ENCODE results near the gene CYP4A11. TPM values are rescaled to one million over a fixed set of nuclear protein-coding genes. Genes with fewer than 3 reads are reported as not detected.
"Not testable (repeated sequence)": the region's sequence is repeated elsewhere in the genome, so short reads cannot be mapped to it uniquely, and the experiment has no call there.

The CYP4A11 gene
- not detected for total RNA-seq

GRCh38 chr1:46941135-46941694, at the start of gene CYP4A11:
CYP4A11 (minus strand) TSS chr1:46941476; CDS start chr1:46941433, 43 bp downstream.
- DNase-seq, result no peak
- H3K27me3 Mint-ChIP-seq (ENCODE audit: low read depth), result peaks cover 2% of the 10 kb centered on the region
- H3K4me3 Mint-ChIP-seq, result no peak within 1 kb of the TSS
- no peaks in the 10 kb centered on the region for H3K9me3 Mint-ChIP-seq
- H3K4me1 Mint-ChIP-seq (ENCODE audit: low read depth), result no peaks in the 10 kb centered on the region
- CTCF ChIA-PET, result no interaction called here
- H3K27ac Mint-ChIP-seq, result no peak within 1 kb of the TSS
- intact Hi-C loops (cut with micrococcal nuclease), result no loop called here
- no peaks in the 10 kb centered on the region for H3K36me3 Mint-ChIP-seq (ENCODE audit: low read depth)

- H3K4me3 Mint-ChIP-seq; DNase-seq; H3K27me3 Mint-ChIP-seq (ENCODE audit: low read depth); H3K27ac Mint-ChIP-seq; H3K4me1 Mint-ChIP-seq (ENCODE audit: low read depth); H3K36me3 Mint-ChIP-seq (ENCODE audit: low read depth); H3K9me3 Mint-ChIP-seq; intact Hi-C loops (cut with micrococcal nuclease): not testable (repeated sequence)
- CTCF ChIA-PET, result interaction anchor here (0.9 to 1.1 kb wide), 2 partner anchors 19 to 32 kb away, joined by 3 read pairs; no protein-coding TSS in a partner anchor
Measured at GRCh38 chr1:46990541-46990940, 49.3 kb upstream of the CYP4A11 start.

GRCh38 chr1:46983830-46984586, 42.7 kb upstream of the CYP4A11 start:
- Mint-ChIP-seq H3K9me3 (peaks cover 10% of the 10 kb centered on the region), H3K27me3 (ENCODE audit: low read depth) (peaks cover 29% of the 10 kb centered on the region), H3K4me1 (ENCODE audit: low read depth) (no peaks in the 10 kb centered on the region), H3K4me3 (no peak overlapping the region), H3K36me3 (ENCODE audit: low read depth) (no peaks in the 10 kb centered on the region), H3K27ac (no peak overlapping the region)
- intact Hi-C loops (cut with micrococcal nuclease), result no loop called here
- CTCF ChIA-PET, result no interaction called here
- no peak for DNase-seq

- Mint-ChIP-seq H3K27me3 (ENCODE audit: low read depth) (peaks cover 34% of the 10 kb centered on the region), H3K4me1 (ENCODE audit: low read depth) (no peaks in the 10 kb centered on the region), H3K9me3 (peaks cover 10% of the 10 kb centered on the region), H3K4me3 (no peak overlapping the region), H3K27ac (no peak overlapping the region), H3K36me3 (ENCODE audit: low read depth) (no peaks in the 10 kb centered on the region)
- intact Hi-C loops (cut with micrococcal nuclease), result no loop called here
- CTCF ChIA-PET, result no interaction called here
- no peak for DNase-seq
Measured at GRCh38 chr1:46983166-46983829, 42.0 kb upstream of the CYP4A11 start.

- H3K36me3 Mint-ChIP-seq (ENCODE audit: low read depth), result no peaks in the 10 kb centered on the region
- no peaks in the 10 kb centered on the region for H3K4me1 Mint-ChIP-seq (ENCODE audit: low read depth)
- no peak overlapping the region for H3K4me3 Mint-ChIP-seq
- CTCF ChIA-PET, result no interaction called here
- no peak overlapping the region for H3K27ac Mint-ChIP-seq
- intact Hi-C loops (cut with micrococcal nuclease), result no loop called here
- H3K27me3 Mint-ChIP-seq (ENCODE audit: low read depth), result peaks cover 25% of the 10 kb centered on the region
- no peak for DNase-seq
- H3K9me3 Mint-ChIP-seq, result peaks cover 3% of the 10 kb centered on the region
Measured at GRCh38 chr1:46969014-46969619, 27.8 kb upstream of the CYP4A11 start.

GRCh38 chr1:46962272-46962671, 21.0 kb upstream of the CYP4A11 start:
- intact Hi-C loops (cut with micrococcal nuclease), result not testable (repeated sequence)

GRCh38 chr1:46961066-46961758, 19.9 kb upstream of the CYP4A11 start:
- intact Hi-C loops (cut with micrococcal nuclease), result no loop called here
- Mint-ChIP-seq H3K4me3 (no peak overlapping the region), H3K4me1 (ENCODE audit: low read depth) (no peaks in the 10 kb centered on the region), H3K27ac (no peak overlapping the region), H3K27me3 (ENCODE audit: low read depth) (peaks cover 7% of the 10 kb centered on the region), H3K36me3 (ENCODE audit: low read depth) (no peaks in the 10 kb centered on the region), H3K9me3 (peaks cover 4% of the 10 kb centered on the region)
- CTCF ChIA-PET, result no interaction called here
- no peak for DNase-seq

More at GRCh38 chr1:46962272-46962671, 21.0 kb upstream of the CYP4A11 start:
- H3K4me1 Mint-ChIP-seq (ENCODE audit: low read depth); H3K27me3 Mint-ChIP-seq (ENCODE audit: low read depth); H3K36me3 Mint-ChIP-seq (ENCODE audit: low read depth); H3K9me3 Mint-ChIP-seq; H3K27ac Mint-ChIP-seq; H3K4me3 Mint-ChIP-seq; CTCF ChIA-PET; DNase-seq: not testable (repeated sequence)

- peaks cover 6% of the 10 kb centered on the region for H3K27me3 Mint-ChIP-seq (ENCODE audit: low read depth)
- H3K4me3 Mint-ChIP-seq, result no peak overlapping the region
- intact Hi-C loops (cut with micrococcal nuclease), result no loop called here
- no peak for DNase-seq
- H3K36me3 Mint-ChIP-seq (ENCODE audit: low read depth), result no peaks in the 10 kb centered on the region
- peaks cover 4% of the 10 kb centered on the region for H3K9me3 Mint-ChIP-seq
- no peaks in the 10 kb centered on the region for H3K4me1 Mint-ChIP-seq (ENCODE audit: low read depth)
- H3K27ac Mint-ChIP-seq, result no peak overlapping the region
- CTCF ChIA-PET, result no interaction called here
Measured at GRCh38 chr1:46960250-46960649, 19.0 kb upstream of the CYP4A11 start.

GRCh38 chr1:46955116-46955515, 13.8 kb upstream of the CYP4A11 start:
- H3K36me3 Mint-ChIP-seq (ENCODE audit: low read depth); DNase-seq; CTCF ChIA-PET; intact Hi-C loops (cut with micrococcal nuclease); H3K9me3 Mint-ChIP-seq; H3K27ac Mint-ChIP-seq; H3K4me3 Mint-ChIP-seq; H3K4me1 Mint-ChIP-seq (ENCODE audit: low read depth): not testable (repeated sequence)
- H3K27me3 Mint-ChIP-seq (ENCODE audit: low read depth), result peaks cover 13% of the 10 kb centered on the region

- H3K4me1 Mint-ChIP-seq (ENCODE audit: low read depth); intact Hi-C loops (cut with micrococcal nuclease); H3K4me3 Mint-ChIP-seq; H3K9me3 Mint-ChIP-seq; H3K27ac Mint-ChIP-seq; H3K36me3 Mint-ChIP-seq (ENCODE audit: low read depth); DNase-seq; CTCF ChIA-PET: not testable (repeated sequence)
- peaks cover 13% of the 10 kb centered on the region for H3K27me3 Mint-ChIP-seq (ENCODE audit: low read depth)
Measured at GRCh38 chr1:46953847-46954246, 12.6 kb upstream of the CYP4A11 start.

- DNase-seq; CTCF ChIA-PET; H3K4me1 Mint-ChIP-seq (ENCODE audit: low read depth); H3K27ac Mint-ChIP-seq; intact Hi-C loops (cut with micrococcal nuclease); H3K4me3 Mint-ChIP-seq; H3K9me3 Mint-ChIP-seq; H3K36me3 Mint-ChIP-seq (ENCODE audit: low read depth): not testable (repeated sequence)
- H3K27me3 Mint-ChIP-seq (ENCODE audit: low read depth), result peaks cover 17% of the 10 kb centered on the region
Measured at GRCh38 chr1:46949417-46949666, 8.1 kb upstream of the CYP4A11 start.

GRCh38 chr1:46948629-46949416, 7.5 kb upstream of the CYP4A11 start:
- Mint-ChIP-seq H3K9me3 (no peaks in the 10 kb centered on the region), H3K4me3 (no peak overlapping the region), H3K36me3 (ENCODE audit: low read depth) (no peaks in the 10 kb centered on the region), H3K27me3 (ENCODE audit: low read depth) (peaks cover 17% of the 10 kb centered on the region), H3K4me1 (ENCODE audit: low read depth) (no peaks in the 10 kb centered on the region), H3K27ac (no peak overlapping the region)
- no peak for DNase-seq
- CTCF ChIA-PET, result no interaction called here
- intact Hi-C loops (cut with micrococcal nuclease), result no loop called here

All from activated naive CD4-positive, alpha-beta T cell treated with anti-CD3 and anti-CD28 coated beads for 36 hours (primary cell).